Astrocyte of the spinal cord (primary cell): ENCODE data around the gene LBP.
"Not testable (repeated sequence)": the region's sequence is repeated elsewhere in the genome, so short reads cannot be mapped to it uniquely, and the experiment has no call there.

Experiments
- DNase-seq: peaks from one replicate; pipeline ENCODE4 v3.0.0; 2011; ENCODE audit warnings: low read depth, low spot score
- H3K4me3 ChIP-seq: 2 replicates; pipeline ENCODE4 v1.5.1; 2011; ENCODE audit warnings: low read depth, mild to moderate bottlenecking, low read length, moderate library complexity
- CTCF ChIP-seq: IDR thresholded peaks from 2 replicates; pipeline ENCODE4 v1.5.1; 2012; ENCODE audit warnings: low read depth, mild to moderate bottlenecking, low read length, inconsistent platforms
- in situ Hi-C: cut with HindIII; loops from 2 replicates; pipeline ENCODE4 v1.10.0; 2017; ENCODE audit warnings: low sequenced_read_pairs

LBP gene

GRCh38 chr20:38308047-38308438, 38.2 kb upstream of the LBP start:
- in situ Hi-C loops = no loop called here
- TF ChIP-seq CTCF = no peak
- DNase-seq = no peak
- H3K4me3 ChIP-seq = no peak overlapping the region

GRCh38 chr20:38308447-38308846, 37.8 kb upstream of the LBP start:
- no peak overlapping the region for H3K4me3 ChIP-seq
- in situ Hi-C loops = no loop called here
- DNase-seq = no peak
- TF ChIP-seq CTCF = no peak

- H3K4me3 ChIP-seq = no peak overlapping the region
- no peak for TF ChIP-seq CTCF
- in situ Hi-C loops = no loop called here
- DNase-seq = no peak
Measured at GRCh38 chr20:38311091-38311490, 35.2 kb upstream of the LBP start.

- H3K4me3 ChIP-seq = no peak overlapping the region
- no peak for DNase-seq
- no peak for TF ChIP-seq CTCF
- in situ Hi-C loops = no loop called here
Measured at GRCh38 chr20:38311491-38311890, 34.8 kb upstream of the LBP start.

GRCh38 chr20:38313676-38314075, 32.6 kb upstream of the LBP start:
- in situ Hi-C loops = no loop called here
- no peak overlapping the region for H3K4me3 ChIP-seq
- no peak for DNase-seq
- TF ChIP-seq CTCF = no peak

GRCh38 chr20:38314350-38314749, 31.9 kb upstream of the LBP start:
- H3K4me3 ChIP-seq, DNase-seq, in situ Hi-C loops: not testable (repeated sequence)

- TF ChIP-seq CTCF = peak; percentile 46
- no peak overlapping the region for H3K4me3 ChIP-seq
- in situ Hi-C loops = no loop called here
- DNase-seq = peak; percentile 45
Measured at GRCh38 chr20:38315290-38315966, 30.9 kb upstream of the LBP start.
